HUES48 (cell line): Measurements from ENCODE around the gene SLC9A7.

Experiments
- H3K27ac ChIP-seq: one replicate; pipeline ENCODE4 v1.7.0; 2013; ENCODE audit warnings: low read depth, low read length, inconsistent platforms
- H3K27me3 ChIP-seq: 2 replicates; pipeline ENCODE4 v1.6.1; 2013; ENCODE audit warnings: mild to moderate bottlenecking, low read length; ENCODE audit not compliant: control insufficient read depth, insufficient read depth
- H3K36me3 ChIP-seq: 2 replicates; pipeline ENCODE4 v1.6.1; 2013; ENCODE audit warnings: low read length; ENCODE audit not compliant: control insufficient read depth, insufficient read depth
- H3K4me1 ChIP-seq: 2 replicates; pipeline ENCODE4 v1.6.1; 2013; ENCODE audit warnings: mild to moderate bottlenecking, low read length; ENCODE audit not compliant: control insufficient read depth, insufficient read depth
- H3K4me3 ChIP-seq: 2 replicates; pipeline ENCODE4 v1.5.1; 2013; ENCODE audit warnings: mild to moderate bottlenecking, low read depth, low read length
- H3K9ac ChIP-seq: 2 replicates; pipeline ENCODE4 v1.6.1; 2013; ENCODE audit warnings: mild to moderate bottlenecking, low read depth, low read length, moderate library complexity
- H3K9me3 ChIP-seq: 2 replicates; pipeline ENCODE4 v1.6.1; 2013; ENCODE audit warnings: low read length; ENCODE audit not compliant: control insufficient read depth, insufficient read depth

SLC9A7 gene

GRCh38 chrX:46676399-46677356, 82.2 kb downstream of the SLC9A7 start:
- no peak overlapping the region for H3K27ac ChIP-seq
- no peak overlapping the region for H3K4me3 ChIP-seq
- H3K36me3 ChIP-seq = peaks cover 26% of the 10 kb centered on the region
- H3K9ac ChIP-seq = no peak overlapping the region
- no peaks in the 10 kb centered on the region for H3K4me1 ChIP-seq
- no peaks in the 10 kb centered on the region for H3K9me3 ChIP-seq
- no peaks in the 10 kb centered on the region for H3K27me3 ChIP-seq

- Histone ChIP-seq H3K9me3 (no peaks in the 10 kb centered on the region), H3K9ac (no peak overlapping the region), H3K27ac (no peak overlapping the region), H3K4me1 (no peaks in the 10 kb centered on the region), H3K4me3 (no peak overlapping the region), H3K27me3 (no peaks in the 10 kb centered on the region), H3K36me3 (peaks cover 21% of the 10 kb centered on the region)
These were observed 85.1 kb downstream of the SLC9A7 start for GRCh38 chrX:46673620-46674359.

GRCh38 chrX:46670316-46670715, 88.6 kb downstream of the SLC9A7 start:
- Histone ChIP-seq H3K36me3 (peaks cover 19% of the 10 kb centered on the region), H3K9ac (no peak overlapping the region), H3K4me3 (no peak overlapping the region), H3K9me3 (no peaks in the 10 kb centered on the region), H3K27ac (no peak overlapping the region), H3K27me3 (no peaks in the 10 kb centered on the region), H3K4me1 (no peaks in the 10 kb centered on the region)

GRCh38 chrX:46666831-46667230, 92.1 kb downstream of the SLC9A7 start:
- Histone ChIP-seq H3K4me1 (no peaks in the 10 kb centered on the region), H3K4me3 (no peak overlapping the region), H3K27me3 (no peaks in the 10 kb centered on the region), H3K36me3 (peaks cover 17% of the 10 kb centered on the region), H3K27ac (no peak overlapping the region), H3K9me3 (no peaks in the 10 kb centered on the region), H3K9ac (no peak overlapping the region)

- Histone ChIP-seq H3K27me3 (no peaks in the 10 kb centered on the region), H3K4me1 (no peaks in the 10 kb centered on the region), H3K36me3 (peaks cover 15% of the 10 kb centered on the region), H3K9me3 (no peaks in the 10 kb centered on the region), H3K27ac (no peak overlapping the region), H3K9ac (no peak overlapping the region), H3K4me3 (no peak overlapping the region)
These were observed 93.4 kb downstream of the SLC9A7 start for GRCh38 chrX:46665232-46666152.

- H3K9ac ChIP-seq = no peak overlapping the region
- no peaks in the 10 kb centered on the region for H3K9me3 ChIP-seq
- no peaks in the 10 kb centered on the region for H3K4me1 ChIP-seq
- no peak overlapping the region for H3K27ac ChIP-seq
- peaks cover 10% of the 10 kb centered on the region; the same call in 1 of the 2 replicates for H3K36me3 ChIP-seq
- H3K27me3 ChIP-seq = no peaks in the 10 kb centered on the region
- no peak overlapping the region for H3K4me3 ChIP-seq
These were observed 96.5 kb downstream of the SLC9A7 start for GRCh38 chrX:46662188-46662958.

- peaks cover 6% of the 10 kb centered on the region; the same call in 1 of the 2 replicates for H3K36me3 ChIP-seq
- no peak overlapping the region for H3K27ac ChIP-seq
- H3K4me1 ChIP-seq = peaks cover 27% of the 10 kb centered on the region
- H3K9me3 ChIP-seq = peaks cover 3% of the 10 kb centered on the region; the same call in 1 of the 2 replicates
- H3K4me3 ChIP-seq = no peak overlapping the region
- H3K9ac ChIP-seq = no peak overlapping the region
- no peaks in the 10 kb centered on the region for H3K27me3 ChIP-seq
These were observed 105.4 kb downstream of the SLC9A7 start for GRCh38 chrX:46653482-46653881.

- H3K27me3 ChIP-seq = no peaks in the 10 kb centered on the region
- peaks cover 14% of the 10 kb centered on the region for H3K36me3 ChIP-seq
- peak overlapping the region; percentile 49 for H3K9ac ChIP-seq
- H3K4me1 ChIP-seq = peaks cover 42% of the 10 kb centered on the region
- H3K4me3 ChIP-seq = peak overlapping the region; percentile 5; the same call in 1 of the 2 replicates
- peaks cover 2% of the 10 kb centered on the region; the same call in 1 of the 2 replicates for H3K9me3 ChIP-seq
- H3K27ac ChIP-seq = peak overlapping the region; percentile 97
These were observed 109.3 kb downstream of the SLC9A7 start for GRCh38 chrX:46649421-46650260.

GRCh38 chrX:46648660-46649059, 110.3 kb downstream of the SLC9A7 start:
- H3K4me3 ChIP-seq = peak overlapping the region; percentile 5; the same call in 1 of the 2 replicates

More at GRCh38 chrX:46648660-46649059, 110.3 kb downstream of the SLC9A7 start:
- Histone ChIP-seq H3K9me3 (no peaks in the 10 kb centered on the region), H3K36me3 (peaks cover 10% of the 10 kb centered on the region), H3K4me1 (peaks cover 42% of the 10 kb centered on the region), H3K27ac (peak overlapping the region; percentile 97), H3K9ac (peak overlapping the region; percentile 37), H3K27me3 (no peaks in the 10 kb centered on the region)
